ENCODE measurements around the gene CHCHD3. TPM values are rescaled to one million over a fixed set of nuclear protein-coding genes. Genes with fewer than 3 reads are reported as not detected.

CHCHD3 gene
- total RNA-seq, 1 donor from 2014 or later, result 209 TPM

DNA sequence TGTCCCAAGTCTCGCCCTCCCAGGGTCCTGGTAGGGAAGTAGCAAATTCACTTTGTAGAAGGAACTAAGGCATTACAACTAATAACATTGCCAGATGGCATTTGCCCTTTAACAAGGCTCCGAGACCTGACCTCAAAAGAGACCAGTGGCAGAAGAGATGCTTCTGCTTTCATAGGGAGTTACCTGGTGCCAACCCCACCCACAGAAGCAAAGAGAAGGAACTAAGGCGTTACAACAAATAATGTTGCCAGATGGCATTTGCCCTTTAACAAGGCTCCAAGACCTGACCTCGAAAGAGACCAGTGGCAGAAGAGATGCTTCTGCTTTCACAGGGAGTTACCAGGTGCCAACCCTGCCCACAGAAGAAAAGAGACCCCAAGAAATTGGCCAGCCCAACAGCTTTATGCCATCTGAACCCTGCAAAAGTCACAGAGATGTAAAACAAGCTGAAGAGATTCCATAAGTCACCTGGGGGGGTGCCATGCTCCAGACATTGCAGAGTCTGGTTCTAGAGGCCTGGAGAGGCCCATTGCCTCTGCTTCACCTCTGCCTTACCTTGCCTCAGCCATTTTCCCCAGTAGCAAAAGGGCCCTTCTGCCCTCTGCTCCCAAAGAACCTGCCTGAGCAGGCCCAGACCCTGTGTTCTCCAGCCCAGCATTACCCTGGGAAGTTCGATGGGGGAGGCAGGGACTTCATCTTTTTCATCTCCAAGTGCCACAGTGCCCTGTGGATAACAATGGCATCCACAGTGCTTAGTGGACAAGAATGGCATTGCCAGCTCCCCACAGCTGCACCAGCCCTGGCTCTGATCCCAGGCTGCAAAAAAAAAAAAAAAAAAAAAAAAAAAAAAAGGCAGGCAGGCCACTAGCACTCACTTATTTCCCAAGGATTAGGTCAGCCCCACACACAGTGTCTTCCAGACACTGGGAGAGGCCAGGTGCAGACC is 326.1 kb downstream of the CHCHD3 start:
- TF ChIP-seq, protein P1, sequence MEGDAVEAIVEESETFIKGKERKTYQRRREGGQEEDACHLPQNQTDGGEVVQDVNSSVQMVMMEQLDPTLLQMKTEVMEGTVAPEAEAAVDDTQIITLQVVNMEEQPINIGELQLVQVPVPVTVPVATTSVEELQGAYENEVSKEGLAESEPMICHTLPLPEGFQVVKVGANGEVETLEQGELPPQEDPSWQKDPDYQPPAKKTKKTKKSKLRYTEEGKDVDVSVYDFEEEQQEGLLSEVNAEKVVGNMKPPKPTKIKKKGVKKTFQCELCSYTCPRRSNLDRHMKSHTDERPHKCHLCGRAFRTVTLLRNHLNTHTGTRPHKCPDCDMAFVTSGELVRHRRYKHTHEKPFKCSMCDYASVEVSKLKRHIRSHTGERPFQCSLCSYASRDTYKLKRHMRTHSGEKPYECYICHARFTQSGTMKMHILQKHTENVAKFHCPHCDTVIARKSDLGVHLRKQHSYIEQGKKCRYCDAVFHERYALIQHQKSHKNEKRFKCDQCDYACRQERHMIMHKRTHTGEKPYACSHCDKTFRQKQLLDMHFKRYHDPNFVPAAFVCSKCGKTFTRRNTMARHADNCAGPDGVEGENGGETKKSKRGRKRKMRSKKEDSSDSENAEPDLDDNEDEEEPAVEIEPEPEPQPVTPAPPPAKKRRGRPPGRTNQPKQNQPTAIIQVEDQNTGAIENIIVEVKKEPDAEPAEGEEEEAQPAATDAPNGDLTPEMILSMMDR (IDR thresholded peaks at IDR 0.05; ENCODE audit: borderline replicate concordance), result no peak
- intact Hi-C loops (cut with micrococcal nuclease), result no loop called here
- peaks cover 9% of the 10 kb centered on the region for H3K27me3 ChIP-seq (ENCODE audit: low read depth)
- DNase-seq, result no peak
- no peaks in the 10 kb centered on the region for H3K36me3 ChIP-seq
- no peak overlapping the region for H3K27ac ChIP-seq (replicated peaks)
- no peaks in the 10 kb centered on the region for H3K4me1 ChIP-seq
- no peak overlapping the region for H3K4me3 ChIP-seq
- H3K9me3 ChIP-seq (replicated peaks), result peaks cover 5% of the 10 kb centered on the region

DNA sequence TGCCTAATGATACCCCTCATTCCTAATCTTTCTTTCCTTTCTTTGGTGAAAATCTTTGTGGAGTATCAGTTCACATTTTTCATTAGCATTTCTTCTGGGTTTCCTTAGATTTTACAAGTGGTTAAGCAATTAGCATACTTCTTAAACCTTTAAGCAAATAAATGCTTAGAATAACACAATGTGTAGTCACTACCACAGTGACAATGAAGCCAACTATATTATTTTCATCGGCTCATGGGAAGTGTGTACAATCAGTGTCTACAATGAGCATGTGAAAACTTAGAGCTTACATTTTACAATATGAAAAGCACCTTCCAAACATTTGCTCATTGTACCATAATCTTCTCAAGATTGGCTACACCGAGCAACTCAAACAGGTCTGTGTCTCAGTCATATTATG is 329.5 kb downstream of the CHCHD3 start:
- Histone ChIP-seq H3K4me1 (peaks cover 11% of the 10 kb centered on the region), H3K27ac (replicated peaks) (no peak overlapping the region), H3K4me3 (no peak overlapping the region), H3K9me3 (replicated peaks) (peaks cover 2% of the 10 kb centered on the region), H3K36me3 (no peaks in the 10 kb centered on the region), H3K27me3 (ENCODE audit: low read depth) (peaks cover 17% of the 10 kb centered on the region)
- intact Hi-C loops (cut with micrococcal nuclease), result no loop called here
- TF ChIP-seq, protein P1 (IDR thresholded peaks at IDR 0.05; ENCODE audit: borderline replicate concordance), result no peak
- DNase-seq, result no peak

DNA sequence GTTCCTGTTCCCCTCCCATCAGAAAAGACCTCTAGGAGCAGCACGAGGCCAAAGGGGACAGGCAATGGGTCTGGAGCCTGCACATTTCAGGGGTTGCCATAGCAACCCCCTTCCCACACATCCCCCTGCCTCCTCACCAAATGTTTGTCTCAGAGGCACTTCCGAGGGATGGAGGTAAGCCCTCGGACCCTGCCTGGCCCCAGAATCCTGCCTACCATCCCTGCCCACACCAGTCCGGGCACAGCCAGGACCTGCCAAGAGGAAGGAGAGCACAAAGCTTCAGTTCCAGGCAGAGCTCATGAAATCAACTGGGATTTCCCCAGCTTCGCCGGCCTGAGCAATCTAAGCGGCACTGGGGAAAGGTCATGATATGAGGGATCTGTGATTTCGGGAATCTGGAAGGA is 330.6 kb downstream of the CHCHD3 start:
- DNase-seq, result no peak
- Histone ChIP-seq H3K36me3 (no peaks in the 10 kb centered on the region), H3K27me3 (ENCODE audit: low read depth) (peaks cover 17% of the 10 kb centered on the region), H3K4me3 (no peak overlapping the region), H3K4me1 (peaks cover 11% of the 10 kb centered on the region), H3K27ac (replicated peaks) (no peak overlapping the region), H3K9me3 (replicated peaks) (peaks cover 5% of the 10 kb centered on the region)
- TF ChIP-seq, protein P1 (IDR thresholded peaks at IDR 0.05; ENCODE audit: borderline replicate concordance), result no peak
- intact Hi-C loops (cut with micrococcal nuclease), result no loop called here

DNA sequence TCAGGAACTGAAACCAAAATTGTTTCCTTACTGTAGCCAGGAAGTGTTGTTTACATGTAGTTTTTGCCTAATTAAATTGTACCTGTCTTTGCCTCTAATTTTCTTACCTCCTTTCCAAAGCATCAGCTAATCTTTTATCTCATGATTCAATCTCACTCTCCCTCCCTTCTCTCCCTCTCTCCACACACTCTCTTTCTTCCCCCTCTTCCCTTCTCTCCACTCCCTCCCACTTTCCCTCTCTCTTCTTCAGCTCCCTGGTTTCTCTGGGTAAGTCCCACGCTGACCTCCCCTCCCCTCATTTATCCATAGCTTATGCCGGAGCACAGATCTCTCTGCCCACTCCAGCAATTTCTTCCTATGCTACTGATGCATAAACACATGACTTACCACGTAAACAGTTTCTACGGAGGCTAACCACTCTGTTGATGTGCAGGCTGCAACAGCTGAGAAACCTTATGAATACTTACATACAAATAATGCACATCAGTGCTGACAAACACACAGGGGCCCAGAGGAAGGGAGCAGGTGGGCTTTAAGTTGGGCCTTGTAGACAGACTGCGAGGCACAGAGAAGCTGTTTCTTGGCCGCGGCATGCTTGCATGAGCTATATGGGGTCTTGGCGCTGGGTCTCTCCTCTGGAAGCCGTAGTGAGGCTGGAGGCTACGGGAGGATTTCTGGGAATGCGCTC is 331.2 kb downstream of the CHCHD3 start:
- H3K4me1 ChIP-seq, result peaks cover 11% of the 10 kb centered on the region

DNA sequence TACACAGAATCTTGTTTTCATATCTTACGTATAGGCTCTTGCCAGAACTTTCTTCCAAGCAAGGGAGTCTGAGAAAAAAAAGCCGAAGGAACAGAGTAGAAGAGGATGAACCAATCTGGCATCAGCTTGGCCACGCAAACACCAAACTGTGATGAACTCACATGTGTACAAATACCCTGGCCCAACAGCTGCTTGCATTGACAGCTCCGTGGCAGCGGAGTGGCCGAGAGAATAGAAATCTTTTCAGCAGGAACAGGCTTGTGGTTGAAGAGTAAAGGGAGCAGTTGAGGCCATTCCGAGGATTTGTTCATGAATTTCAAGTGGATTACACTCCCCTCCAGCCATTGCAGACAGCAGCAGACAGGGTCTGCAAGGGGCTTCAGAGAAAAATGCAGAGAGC is 331.8 kb downstream of the CHCHD3 start:
- Histone ChIP-seq H3K36me3 (no peaks in the 10 kb centered on the region), H3K4me1 (peaks cover 11% of the 10 kb centered on the region), H3K4me3 (peak overlapping the region; percentile 23), H3K27me3 (ENCODE audit: low read depth) (peaks cover 17% of the 10 kb centered on the region), H3K27ac (replicated peaks) (no peak overlapping the region), H3K9me3 (replicated peaks) (peaks cover 11% of the 10 kb centered on the region)
- TF ChIP-seq, protein P1 (IDR thresholded peaks at IDR 0.05; ENCODE audit: borderline replicate concordance), result no peak
- DNase-seq, result no peak
- intact Hi-C loops (cut with micrococcal nuclease), result no loop called here

More for the DNA sequence above, 331.2 kb downstream of the CHCHD3 start:
- Histone ChIP-seq H3K27me3 (ENCODE audit: low read depth) (peaks cover 17% of the 10 kb centered on the region), H3K9me3 (replicated peaks) (peaks cover 10% of the 10 kb centered on the region), H3K36me3 (no peaks in the 10 kb centered on the region), H3K4me3 (peak overlapping the region; percentile 23), H3K27ac (replicated peaks) (no peak overlapping the region)
- intact Hi-C loops (cut with micrococcal nuclease), result no loop called here
- TF ChIP-seq, protein P1 (IDR thresholded peaks at IDR 0.05; ENCODE audit: borderline replicate concordance), result no peak
- no peak for DNase-seq
